Cortex of kidney (tissue), 1 donor: ENCODE measurements around the gene TMUB1.

Experiments
- DNase-seq: peaks from one replicate; lab custom pipeline; 2025; lab: John Stamatoyannopoulos, UW

The TMUB1 gene

DNA sequence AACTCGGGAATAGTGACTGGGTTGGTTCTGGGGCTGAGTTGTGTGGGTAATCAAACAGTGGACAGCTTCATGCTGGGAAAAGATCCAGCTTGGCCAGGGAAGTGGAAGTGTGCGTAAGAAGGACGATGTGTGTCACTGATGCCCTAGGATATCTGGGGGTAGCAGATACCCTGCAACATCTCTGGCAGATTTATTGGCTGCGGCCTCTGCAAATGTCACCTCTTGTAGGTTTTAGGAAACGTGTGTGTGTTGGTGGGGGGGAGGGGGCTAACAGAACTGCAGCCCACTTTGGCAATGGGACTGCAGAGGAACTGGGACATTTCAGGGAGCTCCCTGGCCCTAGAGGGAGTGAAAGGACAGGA lies 2.0 kb upstream of the TMUB1 start:
- no peak for DNase-seq

DNA sequence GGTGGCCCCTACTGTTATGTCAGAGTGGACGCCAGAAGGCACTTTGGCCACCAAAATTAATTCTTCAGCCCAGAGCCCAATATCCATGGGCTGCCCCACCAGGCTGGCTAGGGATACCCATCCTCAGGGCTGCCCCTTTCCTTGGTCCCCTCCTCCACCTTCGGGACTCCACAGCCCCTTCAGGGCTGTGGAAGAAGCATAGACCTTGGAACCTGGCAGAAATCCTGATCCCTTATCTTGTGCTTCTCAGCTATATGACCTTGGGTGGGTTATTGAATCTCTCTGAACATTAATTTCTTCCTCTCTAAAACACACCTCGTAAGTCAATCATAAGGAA lies 499 bp upstream of the TMUB1 start:
- DNase-seq: no peak

DNA sequence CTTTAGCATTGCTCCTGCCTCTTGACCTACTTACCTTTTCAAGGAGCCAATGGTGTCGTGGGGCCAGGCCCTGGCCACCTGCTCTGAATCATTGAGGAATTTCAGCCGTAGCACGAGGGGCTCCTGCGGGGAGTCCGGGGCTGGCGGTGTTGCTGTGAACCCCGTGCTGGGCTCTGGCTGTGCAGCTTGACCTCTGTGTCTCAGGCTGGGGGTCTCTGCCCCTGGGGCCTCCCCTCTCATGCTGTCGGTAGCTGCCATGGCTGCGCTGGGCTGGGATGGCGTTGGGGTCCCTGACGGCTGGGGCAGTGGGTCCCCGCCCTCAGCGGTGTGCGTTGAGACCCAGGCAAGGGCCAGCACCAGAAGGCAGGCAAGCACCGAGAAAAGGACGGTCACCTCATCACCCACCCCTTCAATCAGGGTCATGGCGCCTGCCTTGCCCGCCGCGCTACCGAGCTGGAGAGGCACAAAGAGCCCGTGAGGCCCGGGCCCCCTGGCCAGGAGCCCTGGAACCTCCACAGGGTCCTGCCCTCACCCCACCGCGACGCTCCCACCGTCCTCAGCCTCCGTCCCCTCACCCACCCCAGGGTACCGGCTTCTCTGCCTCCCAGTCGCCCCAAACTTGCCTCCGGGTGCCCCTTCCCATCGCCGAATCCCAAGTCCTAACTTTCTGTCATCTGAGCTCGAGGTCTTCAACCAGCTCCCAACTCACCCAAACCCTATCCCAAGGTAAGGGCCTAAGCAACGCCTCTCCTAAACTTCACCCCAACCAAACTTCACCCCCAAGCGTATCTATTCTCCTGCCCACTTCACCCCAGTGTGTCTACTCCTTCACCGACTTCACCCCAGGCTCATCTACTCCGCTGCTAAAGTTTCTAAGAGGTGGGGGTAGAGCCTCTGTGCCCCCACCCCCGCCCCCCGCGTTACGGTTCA lies 887 bp downstream of the TMUB1 start:
- DNase-seq: no peak

DNA sequence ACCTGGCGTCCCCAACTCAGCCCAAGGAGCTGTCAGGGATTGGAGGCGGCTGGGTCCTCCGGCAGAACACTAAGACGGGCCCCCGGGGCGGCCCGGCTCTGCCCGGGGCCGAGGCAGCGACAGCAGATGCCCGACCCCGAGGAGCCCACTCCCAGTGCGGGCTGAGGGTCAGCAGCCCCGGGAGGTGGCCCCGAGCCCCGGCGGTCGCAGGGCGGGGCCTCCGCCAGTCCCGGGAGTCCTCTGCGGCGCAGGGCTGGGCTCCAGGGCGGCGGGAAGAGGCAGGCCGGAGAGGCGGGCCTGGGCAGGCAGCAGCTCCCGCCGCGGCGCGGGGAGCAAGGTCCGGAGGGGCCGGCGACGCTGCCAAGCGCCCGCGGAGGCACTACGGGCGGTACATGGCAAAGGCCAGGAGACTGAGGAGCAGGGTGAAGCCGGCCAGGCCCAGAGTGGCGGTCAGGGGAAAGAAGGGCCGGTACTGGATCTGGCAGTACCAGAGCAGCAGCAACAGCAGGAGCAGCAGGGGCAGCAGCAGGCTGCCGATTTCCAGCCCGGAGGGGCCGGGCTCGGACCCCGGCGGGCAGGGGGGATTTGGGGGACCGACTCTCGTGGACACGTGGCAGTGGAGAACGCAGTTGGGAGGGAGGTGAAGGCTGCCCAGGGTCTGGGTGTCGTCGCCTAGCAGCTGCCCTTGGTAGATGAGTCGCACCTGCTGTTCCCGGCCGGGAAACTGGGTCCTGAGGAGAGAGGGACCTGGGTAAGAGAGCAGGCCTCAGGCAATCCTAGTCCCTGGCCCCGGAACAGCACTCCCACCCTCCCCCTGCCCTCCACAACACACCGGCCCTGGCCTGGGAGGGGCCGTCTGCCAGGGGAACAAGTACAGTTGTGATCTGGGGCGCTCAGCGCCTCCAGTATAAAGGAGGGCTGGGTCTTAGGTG lies 1.9 kb downstream of the TMUB1 start:
- DNase-seq: no peak

DNA sequence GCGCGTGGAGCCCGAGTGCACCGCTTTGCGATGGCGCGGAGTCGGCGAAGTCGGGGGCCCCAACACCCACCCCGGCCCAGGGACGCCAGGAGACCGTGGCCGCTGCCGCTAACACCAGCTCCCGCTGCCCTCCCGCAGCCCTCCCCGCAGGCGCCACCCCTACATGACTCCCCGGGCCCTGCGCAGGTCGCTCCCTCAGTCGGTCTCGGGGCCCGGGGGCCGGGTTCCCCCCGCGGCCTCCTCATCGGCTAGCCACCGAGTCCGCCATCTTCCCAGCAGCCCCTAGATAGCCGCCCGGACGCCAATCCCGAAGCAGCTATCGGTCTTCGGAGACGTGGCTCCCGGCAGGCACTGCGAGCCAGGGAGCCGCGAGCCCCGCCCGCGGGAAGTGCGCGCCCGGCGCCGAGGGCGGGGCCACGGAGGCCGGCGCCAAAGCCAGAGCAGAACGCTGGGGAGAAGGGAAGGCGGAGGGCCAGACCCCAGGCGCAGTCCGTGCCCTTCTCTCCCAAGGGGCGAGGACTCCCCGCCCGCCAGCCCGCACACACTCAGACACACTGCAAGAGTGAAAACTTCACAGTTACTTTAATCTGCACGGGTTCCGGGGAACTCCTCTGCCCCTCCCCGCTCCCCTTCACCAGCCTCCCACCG lies 2.6 kb downstream of the TMUB1 start, which contains the start of gene FASTK:
TSS of gene FASTK (minus strand) at position 288 of the 648 bp plus-strand sequence. CDS start at position 245, 43 bp downstream.
- no peak for DNase-seq

DNA sequence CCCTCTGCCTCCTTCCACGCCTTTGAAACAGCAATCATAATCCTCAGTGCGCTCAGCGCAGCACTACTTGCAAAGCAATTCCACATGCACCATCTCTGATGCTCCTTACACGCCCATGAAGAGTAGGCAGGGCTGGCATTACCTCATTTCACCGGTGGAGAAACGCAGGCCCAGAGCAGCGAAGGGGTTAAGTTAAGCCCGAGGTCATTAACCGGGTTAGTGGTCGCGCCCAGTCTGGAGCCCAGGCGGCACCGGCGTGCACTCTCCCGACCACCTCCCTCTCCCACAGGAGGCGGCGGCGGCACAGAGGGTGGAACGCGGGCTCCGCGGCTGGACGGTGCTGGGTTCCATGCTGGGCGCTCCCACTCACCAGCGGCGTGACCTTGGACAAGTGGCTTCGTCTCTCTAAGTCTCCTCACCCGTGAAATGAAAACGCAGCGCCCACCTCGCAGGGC lies 3.2 kb downstream of the TMUB1 start:
- no peak for DNase-seq

DNA sequence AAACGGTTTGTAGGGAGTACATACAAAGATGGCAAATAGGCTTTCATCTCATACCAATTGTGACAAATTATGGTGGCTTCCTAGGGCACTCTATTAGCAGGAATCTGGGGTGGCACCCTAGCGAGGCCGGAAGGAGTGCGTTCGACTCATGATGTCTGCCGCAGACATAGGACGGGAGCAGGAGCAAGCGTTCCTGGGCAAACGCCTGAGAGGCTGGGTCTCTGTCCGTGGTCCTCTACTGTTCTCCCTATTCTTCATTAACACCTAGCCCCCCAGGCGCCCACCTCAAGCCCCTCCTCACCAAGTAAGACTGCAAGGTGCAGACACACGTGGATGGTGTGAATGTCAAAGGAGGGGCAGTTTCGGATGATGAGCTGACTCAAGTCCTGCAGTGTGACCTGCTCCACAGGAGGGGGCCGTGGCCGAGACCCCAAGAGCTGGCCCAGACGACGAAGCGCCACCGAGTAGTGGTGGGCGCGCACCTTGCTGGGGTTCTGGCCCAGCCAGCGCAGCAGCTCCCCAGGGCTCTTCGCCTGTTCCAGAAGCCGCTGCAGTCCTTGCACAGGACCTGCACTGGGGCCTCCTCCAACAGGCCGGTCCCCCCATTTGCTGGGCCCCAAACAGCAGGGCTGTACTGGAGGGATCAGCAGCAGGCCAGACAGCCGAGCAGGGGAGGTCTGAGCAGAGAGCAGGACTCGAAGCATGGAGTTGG lies 3.9 kb downstream of the TMUB1 start:
- no peak for DNase-seq

DNA sequence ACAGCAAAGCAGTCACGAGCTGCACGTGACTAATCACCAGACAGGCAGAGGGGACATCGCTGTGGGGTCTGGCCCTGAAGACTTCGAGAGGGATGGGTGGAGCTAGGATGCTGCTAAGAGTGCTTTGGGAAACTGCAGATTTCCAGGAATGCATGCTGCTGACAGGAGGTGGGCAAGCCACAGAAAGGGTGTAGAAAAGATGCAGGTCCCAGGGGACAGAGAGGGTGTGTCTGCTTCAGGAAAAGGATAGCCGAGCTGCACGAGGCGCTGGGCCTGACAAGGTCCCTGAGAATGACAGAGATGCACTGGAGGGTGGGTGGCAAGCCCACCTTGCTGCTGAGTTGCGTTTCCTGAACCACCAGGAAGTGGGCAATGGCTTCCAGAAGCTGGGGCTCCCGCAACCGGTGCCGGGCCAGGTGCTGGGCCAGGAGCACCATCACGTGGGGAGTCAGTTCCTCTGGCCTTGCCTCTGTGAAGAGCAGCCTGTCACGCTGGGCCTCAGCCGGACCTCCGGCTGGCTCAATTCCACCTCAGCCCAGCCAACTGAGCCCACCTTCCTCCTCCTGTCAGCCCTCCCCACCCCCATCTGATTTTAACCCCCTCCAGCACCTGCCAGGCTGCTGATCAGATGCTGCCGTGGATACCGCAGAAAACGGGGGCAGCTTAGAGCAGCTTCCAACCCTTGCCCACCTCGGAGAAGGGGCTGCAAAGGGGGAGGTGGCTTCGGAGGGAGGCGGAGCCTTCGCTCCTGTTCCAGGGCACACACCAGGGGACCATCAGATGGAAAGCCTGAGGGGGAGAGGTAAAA lies 4.9 kb downstream of the TMUB1 start:
- DNase-seq: no peak

DNA sequence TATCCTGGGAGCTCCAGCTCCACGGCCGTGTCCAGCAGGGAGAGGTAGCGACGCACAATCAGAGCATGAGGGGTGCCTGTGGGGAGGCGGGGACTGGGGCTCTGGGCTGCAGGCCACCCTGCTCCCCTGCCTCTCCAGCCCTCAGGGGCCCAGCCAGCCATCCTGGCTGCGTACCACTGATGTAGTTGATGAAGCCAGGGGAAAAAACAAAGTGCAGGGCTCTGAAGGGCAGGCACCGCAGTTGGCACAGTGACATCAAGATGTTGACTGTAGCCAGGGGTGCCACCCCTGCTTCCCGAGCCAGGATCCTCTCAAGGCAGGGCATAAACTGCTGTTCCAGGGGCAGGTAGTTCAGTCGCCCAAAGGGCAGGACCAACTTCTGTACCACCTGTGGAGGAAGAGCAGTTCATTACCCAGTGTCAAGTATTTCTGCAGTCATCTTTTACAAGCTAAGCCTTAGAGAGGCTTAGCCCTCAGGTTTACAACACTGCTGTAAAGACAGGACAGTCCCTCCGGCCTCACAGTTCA lies 5.5 kb downstream of the TMUB1 start:
- no peak for DNase-seq

DNA sequence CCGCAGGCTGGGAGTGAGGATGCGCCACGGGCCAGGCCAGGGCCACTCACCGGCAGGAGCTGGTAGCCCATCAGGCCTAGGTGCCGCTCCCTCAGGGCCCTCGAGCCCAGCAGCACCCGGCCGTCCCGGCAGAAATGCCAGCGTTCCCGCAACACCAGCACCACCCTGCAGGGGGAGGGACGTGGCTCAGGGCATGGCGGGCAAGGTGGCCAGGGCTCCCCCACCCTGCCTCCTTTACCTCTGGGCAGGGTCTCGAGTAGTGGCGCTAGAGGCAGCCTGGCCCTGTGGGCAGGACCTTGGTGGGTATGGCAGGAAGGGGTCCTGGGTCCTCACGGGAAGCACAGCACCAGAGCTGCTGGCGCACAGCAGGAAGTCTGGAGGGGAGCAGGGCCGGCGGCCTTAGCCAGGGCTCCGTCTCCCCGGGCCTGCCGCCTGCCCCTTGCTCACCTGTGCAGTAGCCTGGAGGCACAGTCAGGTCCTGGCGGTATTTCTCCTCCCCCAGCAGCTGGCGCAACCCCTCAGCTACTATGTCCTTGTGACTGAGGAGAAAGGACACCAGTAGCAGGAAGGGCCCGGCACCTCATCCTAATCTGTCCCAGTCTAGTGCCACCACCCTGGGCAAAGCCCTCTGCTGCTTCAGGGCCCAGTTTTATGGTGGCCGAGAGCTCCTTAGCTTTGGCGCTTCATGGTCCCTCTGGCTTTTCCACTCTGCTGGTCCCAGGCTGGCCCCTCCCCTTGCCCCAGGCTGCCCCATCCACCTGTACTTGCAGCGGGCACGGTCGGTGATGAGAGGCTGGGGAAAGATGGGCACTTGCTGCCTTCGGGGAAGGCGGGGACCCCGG lies 6.2 kb downstream of the TMUB1 start:
- DNase-seq: no peak

DNA sequence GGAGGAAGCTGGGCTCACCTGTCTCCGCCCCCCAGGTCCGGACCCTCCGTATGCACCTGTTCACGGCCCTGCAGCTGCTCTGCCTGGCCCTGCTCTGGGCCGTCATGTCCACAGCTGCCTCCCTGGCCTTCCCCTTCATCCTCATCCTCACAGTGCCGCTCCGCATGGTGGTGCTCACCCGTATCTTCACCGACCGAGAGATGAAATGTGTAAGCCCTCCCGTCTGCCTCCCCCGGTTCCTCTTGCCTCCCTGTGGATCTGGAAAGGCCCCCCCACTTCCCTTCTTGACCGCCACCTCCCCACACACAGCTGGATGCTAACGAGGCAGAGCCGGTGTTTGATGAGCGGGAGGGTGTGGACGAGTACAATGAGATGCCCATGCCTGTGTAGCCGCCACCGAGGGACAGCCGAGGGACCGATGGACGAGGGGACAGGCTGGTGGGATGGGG lies 7.3 kb downstream of the TMUB1 start:
- no peak for DNase-seq

DNA sequence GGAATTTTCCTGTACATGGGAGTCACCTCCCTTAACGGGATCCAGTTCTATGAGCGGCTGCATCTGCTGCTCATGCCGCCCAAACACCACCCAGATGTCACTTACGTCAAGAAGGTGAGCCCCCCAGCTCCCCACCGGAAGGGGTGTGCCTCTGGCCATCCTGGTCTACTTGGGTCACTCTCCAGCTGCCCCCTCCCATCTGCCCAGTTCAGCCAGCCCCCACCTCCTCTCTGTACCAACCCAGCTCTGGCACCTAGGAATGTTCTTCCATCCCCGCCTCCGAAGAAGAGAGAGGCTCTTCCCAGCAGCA lies 7.7 kb downstream of the TMUB1 start:
- no peak for DNase-seq

DNA sequence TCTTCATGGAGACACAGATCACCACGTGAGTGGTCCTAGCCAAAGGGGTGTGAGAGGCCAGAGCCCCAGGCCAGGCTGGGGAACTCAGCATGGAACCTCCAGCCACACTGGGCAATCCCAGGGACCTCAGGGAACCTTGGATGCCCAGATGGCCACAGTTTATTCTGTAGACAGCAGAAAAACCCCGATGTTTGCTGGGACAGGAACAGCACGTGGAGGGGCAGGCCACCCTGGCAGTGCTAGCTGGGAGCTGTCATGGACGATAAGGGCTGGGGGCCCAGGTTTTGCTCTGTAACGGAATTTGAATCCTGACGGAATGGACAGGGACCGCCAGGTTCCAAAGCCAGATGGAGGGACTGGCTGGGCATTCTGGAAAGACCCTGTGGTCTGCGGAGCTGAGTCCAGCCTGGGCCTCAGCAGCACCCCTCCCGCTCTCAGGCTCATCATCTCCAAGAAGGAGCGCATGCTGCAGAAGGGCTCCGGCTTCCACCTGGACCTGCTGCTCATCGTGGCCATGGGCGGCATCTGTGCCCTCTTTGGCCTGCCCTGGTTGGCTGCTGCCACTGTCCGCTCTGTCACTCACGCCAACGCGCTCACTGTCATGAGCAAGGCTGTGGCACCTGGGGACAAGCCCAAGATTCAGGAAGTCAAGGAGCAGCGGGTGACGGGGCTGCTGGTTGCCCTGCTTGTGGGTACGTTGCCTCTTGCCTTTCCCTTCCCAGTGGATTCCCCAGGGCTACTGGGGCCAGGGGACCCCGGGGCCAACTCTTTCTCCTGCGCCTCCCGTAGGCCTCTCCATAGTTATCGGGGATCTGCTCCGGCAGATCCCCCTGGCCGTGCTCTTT lies 8.3 kb downstream of the TMUB1 start:
- DNase-seq: no peak

DNA sequence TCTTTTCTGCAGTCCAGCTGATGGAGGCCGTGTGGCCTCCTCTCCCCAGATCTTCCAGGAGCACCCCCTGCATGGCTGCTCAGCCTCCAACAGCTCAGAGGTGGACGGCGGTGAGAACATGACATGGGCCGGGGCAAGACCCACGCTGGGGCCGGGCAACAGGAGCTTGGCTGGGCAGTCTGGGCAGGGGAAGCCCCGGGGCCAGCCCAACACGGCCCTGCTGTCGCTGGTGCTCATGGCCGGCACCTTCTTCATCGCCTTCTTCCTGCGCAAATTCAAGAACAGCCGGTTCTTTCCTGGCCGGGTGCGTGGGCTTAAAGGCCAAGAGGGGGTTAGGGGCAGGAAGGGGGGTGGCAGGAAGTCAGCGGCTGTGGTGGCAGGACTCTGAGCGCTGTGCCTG lies 9.3 kb downstream of the TMUB1 start:
- DNase-seq: no peak

DNA sequence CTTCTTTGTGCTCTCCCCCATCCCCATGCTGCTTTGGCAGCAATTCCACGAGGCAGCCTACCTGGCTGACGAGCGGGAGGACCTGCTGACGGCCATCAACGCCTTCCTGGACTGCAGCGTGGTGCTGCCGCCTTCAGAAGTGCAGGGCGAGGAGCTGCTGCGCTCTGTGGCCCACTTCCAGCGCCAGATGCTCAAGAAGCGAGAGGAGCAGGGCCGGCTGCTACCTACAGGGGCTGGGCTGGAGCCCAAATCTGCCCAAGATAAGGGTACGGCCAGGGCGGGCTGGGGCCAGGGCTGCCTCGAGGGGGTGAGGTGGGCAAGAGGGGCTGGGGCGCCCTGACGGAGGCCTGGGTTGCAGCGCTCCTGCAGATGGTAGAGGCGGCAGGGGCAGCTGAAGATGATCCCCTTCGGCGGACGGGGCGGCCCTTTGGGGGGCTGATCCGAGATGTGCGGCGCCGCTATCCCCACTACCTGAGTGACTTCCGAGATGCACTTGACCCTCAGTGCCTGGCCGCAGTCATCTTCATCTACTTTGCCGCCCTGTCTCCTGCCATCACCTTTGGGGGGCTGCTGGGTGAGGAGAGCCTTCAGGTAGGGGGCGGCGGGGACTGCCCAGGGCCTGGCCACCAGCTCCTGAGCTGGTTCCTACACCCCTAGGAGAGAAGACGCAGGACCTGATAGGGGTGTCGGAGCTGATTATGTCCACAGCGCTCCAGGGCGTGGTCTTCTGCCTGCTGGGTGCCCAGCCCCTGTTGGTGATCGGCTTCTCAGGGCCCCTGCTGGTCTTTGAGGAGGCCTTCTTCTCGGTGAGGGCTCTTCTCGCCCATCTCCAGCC lies 12.0 kb downstream of the TMUB1 start:
- DNase-seq: no peak

DNA sequence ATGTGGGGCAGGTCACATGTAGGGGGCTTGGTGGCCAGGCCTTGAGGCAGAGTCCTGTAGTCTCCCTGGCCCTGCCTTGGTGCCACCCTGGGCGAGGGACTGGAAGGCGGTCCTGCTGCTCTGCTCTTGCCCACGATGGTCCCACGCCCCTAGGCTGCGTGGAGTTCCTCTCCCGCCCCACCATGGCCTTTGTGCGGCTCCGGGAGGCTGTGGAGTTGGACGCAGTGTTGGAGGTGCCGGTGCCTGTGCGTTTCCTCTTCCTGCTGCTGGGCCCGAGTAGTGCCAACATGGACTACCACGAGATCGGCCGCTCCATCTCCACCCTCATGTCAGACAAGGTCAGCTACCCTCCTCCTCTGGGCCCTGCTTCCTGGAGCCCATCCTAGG lies 12.7 kb downstream of the TMUB1 start:
- no peak for DNase-seq

DNA sequence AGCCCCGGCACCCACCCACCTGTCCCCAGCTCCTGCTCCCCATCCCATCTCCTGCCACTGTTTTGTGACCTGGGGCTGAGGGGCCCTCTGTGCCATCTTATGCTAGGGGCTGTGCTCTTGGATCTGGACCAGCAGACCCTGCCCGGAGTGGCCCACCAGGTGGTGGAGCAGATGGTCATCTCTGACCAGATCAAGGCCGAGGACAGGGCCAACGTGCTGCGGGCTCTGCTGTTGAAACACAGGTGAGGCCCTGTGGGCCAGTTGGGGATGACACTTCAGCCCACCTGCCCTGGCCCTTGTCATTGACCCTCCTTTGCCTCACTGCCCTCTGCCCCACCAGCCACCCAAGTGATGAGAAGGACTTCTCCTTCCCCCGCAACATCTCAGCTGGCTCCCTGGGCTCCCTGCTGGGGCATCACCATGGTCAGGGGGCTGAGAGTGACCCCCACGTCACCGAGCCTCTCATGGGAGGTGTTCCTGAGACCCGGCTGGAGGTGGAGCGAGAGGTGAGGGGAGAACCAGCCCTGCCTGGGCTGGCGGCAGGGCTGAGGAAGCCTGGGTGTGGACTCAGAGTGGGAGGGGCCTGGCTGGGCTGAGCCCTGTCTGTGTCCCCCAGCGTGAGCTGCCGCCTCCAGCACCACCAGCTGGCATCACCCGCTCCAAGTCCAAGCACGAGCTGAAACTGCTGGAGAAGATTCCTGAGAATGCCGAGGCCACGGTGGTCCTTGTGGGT lies 13.3 kb downstream of the TMUB1 start:
- no peak for DNase-seq
